NCI-H1930 (cell line): ENCODE data around the gene BEGAIN.
A peak's percentile ranks its signal among the peaks of the same experiment; 100 is the strongest.

ENCODE experiments used
- DNase-seq, 2 experiments: peaks; one replicate each; lab custom pipeline; 2025; lab: John Stamatoyannopoulos, UW

BEGAIN gene, protein sequence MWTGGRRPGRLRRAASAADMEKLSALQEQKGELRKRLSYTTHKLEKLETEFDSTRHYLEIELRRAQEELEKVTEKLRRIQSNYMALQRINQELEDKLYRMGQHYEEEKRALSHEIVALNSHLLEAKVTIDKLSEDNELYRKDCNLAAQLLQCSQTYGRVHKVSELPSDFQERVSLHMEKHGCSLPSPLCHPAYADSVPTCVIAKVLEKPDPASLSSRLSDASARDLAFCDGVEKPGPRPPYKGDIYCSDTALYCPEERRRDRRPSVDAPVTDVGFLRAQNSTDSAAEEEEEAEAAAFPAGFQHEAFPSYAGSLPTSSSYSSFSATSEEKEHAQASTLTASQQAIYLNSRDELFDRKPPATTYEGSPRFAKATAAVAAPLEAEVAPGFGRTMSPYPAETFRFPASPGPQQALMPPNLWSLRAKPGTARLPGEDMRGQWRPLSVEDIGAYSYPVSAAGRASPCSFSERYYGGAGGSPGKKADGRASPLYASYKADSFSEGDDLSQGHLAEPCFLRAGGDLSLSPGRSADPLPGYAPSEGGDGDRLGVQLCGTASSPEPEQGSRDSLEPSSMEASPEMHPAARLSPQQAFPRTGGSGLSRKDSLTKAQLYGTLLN

DNA sequence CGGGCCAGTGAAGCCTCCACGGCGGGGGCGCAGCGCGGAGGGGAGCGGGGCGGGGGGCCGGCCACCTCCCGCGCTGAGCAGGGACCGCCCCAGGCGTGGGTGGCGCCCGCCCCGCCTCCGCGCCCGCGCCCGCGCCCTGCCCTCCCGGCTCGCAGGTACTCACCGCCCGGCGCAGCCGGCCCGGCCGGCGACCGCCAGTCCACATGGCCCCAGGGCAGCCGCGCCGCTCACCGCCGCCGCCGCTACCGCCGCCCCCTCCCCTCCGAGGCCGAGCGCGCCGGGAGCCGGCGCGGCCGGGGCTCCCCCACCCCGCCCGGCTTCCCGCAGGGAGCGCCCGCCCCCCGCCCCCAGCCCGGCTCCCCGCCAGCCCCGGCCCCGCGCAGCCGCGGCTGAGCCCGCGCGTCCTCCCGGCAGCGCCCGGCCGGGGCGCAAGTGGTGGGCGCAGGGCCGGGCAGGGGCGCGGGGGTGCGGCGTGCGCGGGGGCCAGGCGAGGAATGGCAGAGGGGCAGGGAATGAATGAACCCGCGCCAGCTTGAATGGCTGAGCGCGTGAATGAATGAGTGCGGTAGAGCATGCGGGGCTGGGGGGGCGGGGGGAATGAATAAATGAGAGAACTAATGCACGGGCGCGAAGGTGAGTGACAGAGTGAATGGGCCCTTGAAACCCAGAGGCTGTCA is at the start of gene BEGAIN:
Gene BEGAIN, minus strand, starts transcription at position 332 of the 677 bp plus-strand sequence. Its CDS starts 127 bp downstream, at position 205.
- peak in 1 of 2 experiments; percentile 33 for DNase-seq

DNA sequence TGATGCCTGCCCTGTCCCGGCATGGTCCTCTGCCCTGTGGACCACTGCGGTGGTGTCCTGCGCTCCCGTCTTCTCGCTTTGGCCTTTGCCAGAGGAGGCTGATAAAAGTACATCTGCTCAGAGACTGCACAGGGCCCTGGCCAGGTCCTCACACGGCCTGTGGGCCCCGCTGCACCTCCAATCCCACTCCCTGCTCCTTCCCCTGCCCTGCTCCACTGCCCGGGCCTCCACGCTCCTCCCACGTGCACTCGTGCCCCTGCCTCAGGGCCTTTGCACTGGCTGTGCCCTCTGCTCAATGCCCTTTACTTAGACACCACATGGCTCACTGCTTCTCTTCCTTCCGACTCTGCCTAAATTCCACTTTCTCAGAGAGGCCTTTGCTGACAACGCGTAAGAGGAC is 49.3 kb upstream of the BEGAIN start:
- DNase-seq, result no peak

DNA sequence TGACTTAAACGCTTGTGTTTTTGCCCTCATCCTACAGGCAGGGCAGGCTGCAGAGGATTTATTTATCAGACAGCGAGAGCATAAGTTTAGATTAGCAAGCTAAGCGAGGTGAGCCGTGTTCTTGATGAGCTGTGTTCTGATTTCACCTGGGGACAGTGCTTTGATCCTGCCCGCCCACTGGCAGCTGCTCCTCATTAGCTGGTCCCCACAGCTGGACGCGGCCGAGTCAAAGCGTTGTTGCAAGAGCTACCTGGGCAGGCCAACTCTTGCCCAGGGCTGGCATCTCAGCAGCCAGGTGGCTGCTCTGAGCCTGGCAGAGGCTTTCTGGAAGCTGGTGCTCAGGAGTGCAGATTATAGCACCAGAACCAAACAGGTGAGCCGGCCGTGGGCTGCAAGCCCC is 46.8 kb upstream of the BEGAIN start:
- no peak for DNase-seq

DNA sequence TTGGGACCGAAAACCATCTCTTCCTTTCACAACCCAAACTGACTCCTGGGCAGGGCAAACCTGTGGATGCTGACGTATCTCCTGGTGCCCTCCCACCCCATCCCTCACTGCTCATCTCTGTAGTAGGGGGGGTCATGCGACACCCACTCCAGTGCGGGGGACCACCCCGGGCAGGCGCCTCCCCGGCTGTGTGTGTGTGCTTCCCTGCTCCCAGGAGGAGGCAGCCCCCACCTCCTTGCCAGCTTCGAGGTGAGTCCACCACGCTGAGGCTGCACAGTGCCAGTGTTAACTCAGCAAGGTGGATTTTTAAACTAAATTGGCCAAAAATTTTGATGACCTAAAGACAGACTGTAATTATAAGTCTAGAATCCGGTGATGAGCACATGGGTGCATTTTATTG is 46.2 kb upstream of the BEGAIN start:
- DNase-seq, result no peak

DNA sequence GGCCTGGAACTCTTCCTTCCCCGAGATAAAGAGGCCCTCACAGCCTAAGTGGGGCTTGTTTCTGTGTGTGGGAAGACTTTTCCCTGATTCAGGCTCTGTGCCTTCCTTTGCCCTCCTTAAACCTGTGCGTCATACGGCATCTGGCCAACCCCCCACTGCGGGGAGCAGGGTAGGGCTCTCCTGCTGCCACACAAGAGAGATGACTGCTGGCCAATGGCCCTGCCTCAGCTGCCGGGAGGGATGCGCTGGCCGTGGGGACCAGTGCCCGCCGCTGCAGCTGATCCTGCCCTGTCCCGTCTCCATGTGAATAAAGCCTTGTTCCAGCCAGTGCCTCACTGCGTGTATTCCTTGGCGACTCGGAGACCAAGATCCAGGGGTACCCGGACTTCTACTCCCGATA is 42.5 kb upstream of the BEGAIN start:
- no peak for DNase-seq

DNA sequence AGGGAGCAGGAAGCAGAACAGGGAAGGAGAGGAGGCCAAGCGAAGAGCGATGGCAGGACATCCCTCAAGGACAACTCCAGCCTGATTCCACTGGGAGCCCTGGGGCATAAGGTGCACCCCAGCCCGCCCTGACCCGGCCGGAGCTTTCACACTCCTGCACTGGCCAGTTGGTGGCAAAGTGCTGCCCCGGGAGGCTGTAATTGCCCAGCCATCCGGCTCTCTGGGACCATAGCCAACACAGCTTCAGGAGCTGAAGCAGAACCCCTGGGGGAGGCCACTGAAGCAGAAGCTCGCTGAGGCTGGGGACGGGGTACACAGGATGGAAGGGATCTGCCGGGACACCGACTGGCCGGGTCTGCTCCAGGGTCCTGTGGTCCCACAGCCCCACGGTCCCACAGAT is 41.9 kb upstream of the BEGAIN start:
- DNase-seq, result no peak

DNA sequence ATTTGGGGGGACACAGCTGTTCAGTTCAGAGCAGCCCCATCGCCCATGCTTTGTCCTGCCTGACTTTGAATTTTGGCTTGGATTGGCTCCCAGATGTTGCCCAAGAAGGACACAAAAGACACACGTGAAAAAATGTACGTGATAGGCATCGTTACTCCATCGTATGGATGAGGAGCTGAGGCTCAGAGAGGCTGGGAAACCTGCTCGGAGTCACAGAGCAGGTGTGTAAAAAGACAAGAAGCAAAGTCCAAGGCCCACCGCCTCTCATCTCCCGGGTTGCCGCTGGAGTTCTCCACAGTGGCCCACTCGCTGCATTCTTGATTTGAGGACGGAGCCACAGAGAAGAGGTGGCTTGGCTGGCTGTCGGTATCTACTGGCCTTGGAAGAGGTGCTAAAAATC is 41.0 kb upstream of the BEGAIN start:
- no peak for DNase-seq

DNA sequence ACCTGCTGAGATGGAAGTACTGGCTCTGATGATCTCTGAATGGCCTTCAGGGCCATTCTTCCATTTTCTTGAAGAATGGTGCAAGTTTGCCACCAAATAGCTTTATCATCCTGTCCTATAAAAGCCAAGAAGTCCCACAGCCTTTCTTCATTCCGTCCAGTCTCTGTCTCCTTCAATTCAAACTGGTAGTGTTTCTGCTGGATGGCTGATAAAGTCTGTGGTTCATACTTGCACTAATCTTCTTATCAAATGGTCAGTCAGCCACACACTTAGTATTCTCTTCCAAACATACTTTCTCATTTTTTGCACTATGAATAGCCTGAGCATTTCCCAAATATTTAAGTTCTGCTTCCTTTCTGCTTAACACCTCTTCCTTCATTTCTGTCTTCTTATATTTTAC is 39.4 kb upstream of the BEGAIN start:
- no peak for DNase-seq

DNA sequence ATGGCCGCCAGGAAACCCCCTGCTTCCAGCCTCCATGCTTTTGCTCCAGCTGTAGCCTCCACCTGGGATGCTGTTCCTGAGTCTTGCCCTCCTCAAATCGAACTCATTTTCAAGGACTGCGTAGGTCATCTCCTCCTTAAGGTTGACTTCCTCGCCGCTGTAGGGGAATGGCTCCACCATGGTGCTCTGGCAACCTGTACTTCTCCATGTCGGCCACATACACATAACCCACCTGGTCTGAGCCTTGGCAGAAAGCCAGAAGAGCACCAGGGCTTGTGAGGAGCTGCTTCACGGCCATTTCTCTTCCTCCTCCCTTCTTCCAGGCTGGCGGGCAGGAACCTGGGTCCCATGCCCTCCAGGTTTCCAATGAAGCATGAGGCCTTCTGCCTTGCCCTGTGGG is 36.7 kb upstream of the BEGAIN start:
- DNase-seq, result no peak

DNA sequence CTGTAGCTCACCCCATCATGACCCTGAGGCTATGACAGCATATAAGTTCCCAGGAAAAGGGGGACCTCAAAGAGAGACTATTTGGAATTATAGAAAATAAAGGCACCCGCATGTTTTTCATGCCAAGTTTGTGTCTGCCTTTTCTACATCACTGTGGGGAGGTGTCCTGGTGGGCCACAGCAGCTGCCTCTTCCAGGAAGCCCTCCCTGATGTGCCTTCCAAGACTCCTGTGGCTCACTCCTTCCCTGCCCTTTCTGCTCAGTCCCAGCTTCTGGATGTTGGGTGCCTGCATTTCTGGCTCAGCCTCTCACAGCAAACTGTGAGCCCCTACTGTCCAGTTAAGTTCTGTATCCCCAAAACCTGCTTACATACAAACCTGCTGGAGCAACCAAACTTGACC is 36.3 kb upstream of the BEGAIN start:
- DNase-seq, result no peak

DNA sequence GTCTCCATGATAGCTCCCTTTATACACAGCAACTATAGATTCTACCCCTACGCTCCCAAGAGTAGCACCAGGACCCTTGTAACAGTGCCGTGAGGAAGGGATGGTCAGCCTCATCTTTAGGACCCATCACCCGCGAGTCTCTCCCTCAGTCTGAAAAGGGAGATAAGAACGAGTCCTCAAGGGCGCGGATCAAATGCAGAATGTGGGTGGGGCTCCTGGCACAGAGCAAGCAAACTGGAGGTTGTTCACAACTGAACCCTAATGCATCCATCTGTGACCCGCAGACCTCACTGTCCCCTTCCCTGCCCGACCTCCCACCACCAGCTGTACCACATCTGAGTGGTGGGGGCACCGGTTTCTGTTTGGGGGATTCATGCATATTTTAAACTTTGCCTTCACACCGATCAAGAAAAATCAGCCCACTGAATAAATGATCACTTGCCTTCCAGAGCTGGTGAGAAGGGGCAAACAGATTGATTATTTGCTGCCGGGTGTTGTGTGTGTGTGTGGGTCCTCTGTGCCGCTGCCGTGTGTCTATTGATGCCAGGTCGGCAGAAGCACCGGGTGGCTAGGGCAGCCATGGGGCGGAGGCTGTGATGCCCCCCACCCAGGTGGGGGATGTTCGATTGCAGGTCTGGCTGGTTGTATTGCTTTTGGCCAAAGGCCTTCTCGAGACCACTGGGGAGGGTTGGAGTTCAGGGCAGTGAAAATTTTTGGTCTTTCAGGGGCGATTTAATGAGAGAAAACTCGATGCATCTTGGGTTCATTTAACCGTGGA is 35.7 kb upstream of the BEGAIN start:
- no peak for DNase-seq

DNA sequence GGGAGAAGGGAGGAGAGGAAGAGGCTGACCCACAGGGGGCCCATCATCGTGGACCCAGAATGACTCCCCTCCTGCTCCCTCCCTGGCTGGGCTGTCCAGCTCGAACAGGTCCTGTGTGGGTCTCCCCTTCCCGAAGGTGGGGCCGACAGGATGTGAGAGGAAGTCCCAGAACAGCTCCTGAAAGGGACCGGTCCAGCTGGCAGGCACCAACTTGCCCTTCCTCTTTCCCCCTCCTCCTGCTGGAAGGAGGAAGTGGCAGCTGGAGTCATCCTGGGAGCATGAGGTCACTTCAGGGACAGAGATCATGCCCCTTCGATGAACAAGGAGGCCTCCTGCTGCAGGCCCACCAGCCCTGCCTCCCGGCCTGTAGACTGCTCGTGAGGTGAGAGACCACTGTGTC is 35.0 kb upstream of the BEGAIN start:
- no peak for DNase-seq

DNA sequence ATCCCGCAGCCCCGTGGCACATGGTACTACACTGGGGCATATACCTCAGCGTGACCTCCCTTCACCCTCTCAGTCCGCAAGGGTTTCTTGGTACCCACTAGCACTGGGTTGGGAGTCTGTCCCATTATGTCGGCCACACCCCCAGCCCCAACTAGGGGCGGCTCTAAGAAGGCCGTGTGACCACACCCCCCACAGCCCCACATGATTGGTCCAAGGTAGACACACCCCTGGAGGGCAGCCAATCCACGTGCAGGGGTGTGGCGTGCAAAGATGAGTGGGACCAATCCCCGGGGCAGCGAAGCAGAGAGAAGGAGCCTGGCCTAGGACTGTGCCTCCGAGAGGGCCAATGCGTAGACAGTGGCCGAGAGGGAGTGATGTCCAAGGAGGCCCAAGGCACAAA is 34.6 kb upstream of the BEGAIN start:
- DNase-seq, result no peak

DNA sequence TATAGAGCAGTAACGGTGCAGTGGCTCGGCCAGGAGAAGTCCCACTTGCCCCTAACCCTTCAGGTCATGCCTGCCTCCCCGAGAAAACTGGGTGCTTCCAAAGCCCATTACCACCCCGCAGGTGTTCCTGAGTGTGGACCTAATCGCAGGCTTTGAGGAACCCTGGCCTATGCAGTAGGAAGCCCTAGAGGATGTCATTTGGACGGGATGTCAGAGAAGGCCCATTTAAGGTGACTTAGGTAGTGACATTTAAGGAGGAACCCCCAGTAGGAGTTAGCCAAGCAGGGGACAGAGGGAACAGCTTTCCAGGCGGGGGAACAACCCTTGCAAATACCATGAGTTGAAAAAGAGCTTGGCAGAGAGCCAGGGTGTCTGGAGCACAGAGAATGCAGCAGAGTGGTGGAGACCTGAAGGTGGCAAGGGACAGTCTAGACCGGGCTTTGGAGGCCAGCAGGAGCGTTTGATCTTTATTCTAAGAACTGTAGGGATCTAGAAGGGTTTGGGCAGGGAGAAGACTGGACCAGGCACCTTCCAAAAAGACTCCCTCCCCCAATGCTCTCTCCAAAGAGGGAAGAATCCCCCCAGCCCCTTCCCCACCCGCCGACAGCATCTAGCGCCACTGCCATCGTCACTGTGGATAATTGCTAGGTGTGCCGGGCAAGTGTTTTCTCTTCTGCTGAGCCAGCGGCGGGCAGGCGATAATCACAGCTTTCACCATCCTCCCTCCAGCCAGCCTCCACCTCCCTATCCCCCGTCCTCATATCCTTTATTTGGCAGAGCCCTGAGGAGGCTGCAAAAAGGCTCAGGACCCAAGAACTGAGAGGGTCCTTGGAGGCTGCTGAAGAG is 33.3 kb upstream of the BEGAIN start:
- no peak for DNase-seq

DNA sequence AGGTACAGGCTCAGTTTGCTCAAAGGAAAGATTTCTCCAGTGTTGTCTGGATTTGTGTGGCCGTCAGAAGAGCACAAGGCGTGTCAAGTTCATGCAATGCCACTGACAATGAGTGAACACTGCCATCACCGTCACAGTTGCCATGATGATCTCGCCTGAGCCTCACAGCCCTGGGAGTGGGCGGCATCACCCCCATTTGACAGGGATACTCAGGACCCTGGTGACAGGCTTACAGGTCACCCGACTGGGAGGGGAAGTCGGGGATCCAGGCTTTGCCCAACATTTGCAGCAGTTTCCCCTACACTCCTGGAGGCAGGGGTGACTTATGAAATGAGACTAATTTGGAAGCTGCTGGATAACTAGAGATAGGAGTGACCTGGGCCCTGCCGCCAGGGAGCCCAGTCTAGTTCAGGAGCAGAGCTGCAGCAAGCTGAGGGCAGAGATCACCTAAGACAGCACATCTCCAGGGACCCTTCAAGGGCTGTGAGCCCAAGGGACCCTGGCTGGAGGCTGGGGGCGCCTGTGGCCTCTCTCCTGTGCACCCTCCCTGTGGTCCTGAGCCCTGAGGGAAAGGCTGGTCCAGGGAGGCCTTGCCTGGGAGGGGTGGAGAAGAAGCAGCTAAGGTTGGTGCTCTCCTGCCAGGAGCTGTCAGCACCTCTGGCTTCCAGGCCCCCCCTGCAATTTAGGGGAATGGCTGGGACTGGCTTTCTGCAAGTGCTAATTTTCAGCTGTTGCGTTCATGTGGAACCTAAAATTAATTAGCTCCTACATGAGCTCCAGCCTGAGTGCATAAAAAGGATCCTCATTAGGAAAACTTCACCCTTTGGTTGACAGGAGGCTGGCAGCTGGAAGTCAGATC is 32.4 kb upstream of the BEGAIN start:
- no peak for DNase-seq

DNA sequence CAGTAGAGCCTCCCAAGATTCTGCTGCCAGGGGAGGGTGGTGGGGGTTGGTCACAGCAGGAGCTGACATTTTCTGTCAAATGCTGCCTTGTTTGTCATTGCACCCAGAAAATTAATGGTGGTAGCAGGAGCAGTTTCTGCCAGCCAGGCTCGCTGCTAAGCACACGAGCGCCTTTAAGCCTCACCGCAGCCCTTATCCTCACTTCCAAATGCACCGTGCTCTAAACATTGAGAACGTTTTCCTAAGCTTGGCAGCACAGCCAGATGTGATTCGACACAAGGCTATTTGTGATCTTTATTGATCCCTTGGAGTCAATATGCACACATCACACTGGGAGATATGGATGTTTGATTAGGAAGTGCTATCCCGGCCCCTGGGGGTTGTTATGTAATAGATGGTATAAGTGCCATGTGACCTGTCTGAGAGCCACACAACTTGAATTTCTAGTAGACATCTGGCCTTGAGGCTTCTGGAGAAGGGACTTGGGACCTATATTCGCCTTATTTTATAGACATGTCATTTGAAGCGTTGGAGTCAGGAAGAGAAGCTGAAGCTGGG is 31.6 kb upstream of the BEGAIN start:
- DNase-seq, result no peak

DNA sequence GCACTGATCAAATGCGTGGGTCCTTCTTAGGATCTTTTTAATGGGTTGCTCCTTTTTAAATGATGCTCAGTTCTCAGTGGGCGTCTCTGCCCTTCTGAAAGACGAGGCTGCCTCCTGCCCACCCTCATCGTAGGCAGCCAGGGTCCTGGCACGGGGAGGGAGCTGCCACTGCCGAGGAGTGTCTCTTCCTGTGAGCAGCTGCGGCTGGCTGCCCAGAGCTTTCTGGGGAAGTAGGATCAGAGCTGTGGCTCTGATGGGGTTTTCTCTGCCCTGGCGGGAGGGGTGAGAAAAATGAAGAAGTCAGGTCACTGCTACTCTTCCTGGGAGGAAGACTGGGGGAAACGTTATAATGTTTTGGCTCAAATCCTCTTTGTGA is 31.1 kb upstream of the BEGAIN start:
- no peak for DNase-seq

DNA sequence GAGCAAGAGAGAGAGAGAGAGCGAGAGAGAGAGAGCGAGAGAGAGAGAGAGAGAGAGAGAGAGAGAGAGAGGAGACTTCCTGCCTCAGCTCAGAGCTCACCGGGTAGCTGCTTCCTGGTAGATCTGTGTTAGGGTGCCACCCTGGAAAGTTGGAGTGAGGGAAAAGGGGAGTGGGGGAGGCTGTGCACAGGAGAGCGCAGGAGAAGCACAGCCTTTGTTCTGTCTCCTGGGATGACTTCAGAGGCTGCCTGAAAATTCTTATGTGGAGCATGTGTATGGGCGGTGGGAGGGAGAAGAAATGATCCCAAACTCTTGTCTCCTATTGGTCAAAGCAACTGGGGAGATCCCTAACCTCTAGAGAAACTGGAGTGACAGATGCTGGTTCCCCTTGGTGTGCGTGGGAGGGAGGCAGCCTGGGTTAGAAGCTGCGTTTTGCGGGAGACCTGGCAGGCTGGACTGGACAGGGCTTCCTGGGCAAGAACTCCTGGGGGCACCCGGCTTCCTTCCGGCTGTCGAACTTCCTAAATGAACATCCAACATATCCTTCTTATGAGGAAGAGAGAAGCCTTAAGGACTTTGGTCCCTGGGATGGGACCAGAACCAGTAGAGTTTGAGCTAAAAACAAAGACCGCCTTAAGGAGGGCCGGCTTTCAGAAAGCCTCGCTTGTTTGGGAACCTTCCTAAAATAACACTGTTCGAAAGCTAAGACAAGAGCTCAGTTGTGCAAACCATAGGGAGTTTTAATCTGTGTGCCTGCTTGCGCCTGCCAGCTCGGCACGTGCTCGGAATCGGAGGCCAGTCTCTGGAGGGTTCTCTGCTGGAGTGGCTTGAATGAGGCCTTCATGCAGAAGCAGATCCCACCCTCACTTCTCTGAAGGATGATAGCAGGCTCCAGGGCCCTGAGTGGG is 30.4 kb upstream of the BEGAIN start:
- no peak for DNase-seq

DNA sequence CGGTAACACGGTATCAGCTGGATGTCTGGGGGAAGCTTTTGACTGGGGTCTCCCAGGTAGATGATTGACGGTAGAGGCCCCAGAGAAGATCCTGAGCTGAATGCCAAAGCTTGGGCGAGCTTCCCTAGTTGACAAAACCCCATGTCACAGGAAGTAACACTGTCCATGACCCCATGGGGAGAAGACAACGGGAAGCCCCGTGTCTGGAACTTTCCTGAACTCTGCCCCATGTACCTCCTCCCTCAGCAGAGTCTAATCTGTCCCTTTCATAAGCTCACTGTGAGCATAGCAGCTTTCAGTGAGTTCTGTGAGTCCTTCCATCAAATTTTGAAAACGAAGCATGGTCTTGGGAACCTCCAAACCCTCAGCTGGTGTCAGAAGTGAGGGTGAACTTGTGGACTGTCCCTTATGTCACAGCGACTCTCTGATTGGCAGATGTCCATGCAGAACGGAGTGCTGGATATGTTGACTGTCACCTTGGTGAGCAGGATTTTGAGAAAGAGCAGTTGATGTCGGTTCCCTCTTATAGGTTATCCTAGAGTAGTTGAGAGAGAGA is 29.7 kb upstream of the BEGAIN start:
- no peak for DNase-seq
